Sigmoid colon (tissue), 4 donors: ENCODE data around the gene ACOT12.

Experiments used
- CTCF ChIP-seq, 4 experiments: fragments of 450-650 bp in 3 of 4; fragments of 200-600 bp in 1 of 4; IDR thresholded peaks; one replicate each; pipeline ENCODE4 v1.5.1; 2016 to 2019; ENCODE audit warnings: antibody characterized with exemption in 4 of 4, mild to moderate bottlenecking in 3 of 4, moderate library complexity in 2 of 4
- EP300 ChIP-seq, 4 donors: sonication (generic); formaldehyde crosslinking; IDR thresholded peaks; one replicate each; pipeline ENCODE4 v1.6.1; 2017; ENCODE audit warnings: antibody characterized with exemption in 4 of 4
- POLR2A ChIP-seq, 2 donors: fragments of 450-650 bp; IDR thresholded peaks; one replicate each; pipeline ENCODE4 v1.6.1; 2016; ENCODE audit warnings: antibody characterized with exemption in 2 of 2, mild to moderate bottlenecking in 2 of 2, moderate library complexity in 2 of 2
- POLR2AphosphoS5 ChIP-seq, 4 donors: sonication (generic); formaldehyde crosslinking; IDR thresholded peaks; one replicate each; pipeline ENCODE4 v1.6.1; 2017; ENCODE audit warnings: antibody characterized with exemption in 4 of 4

GRCh38 chr5:81355291-81356251 is 38.4 kb downstream of the ACOT12 start:
- no peak for TF ChIP-seq CTCF (IDR thresholded peaks at IDR 0.05)
- TF ChIP-seq POLR2A (IDR thresholded peaks at IDR 0.05), result no peak
- no peak for TF ChIP-seq POLR2AphosphoS5 (IDR thresholded peaks at IDR 0.05)
- no peak for TF ChIP-seq EP300 (IDR thresholded peaks at IDR 0.05)
